Kasumi-1 (cell line): Measurements from ENCODE around the gene SIN3A.
A peak's percentile ranks its signal among the peaks of the same experiment; 100 is the strongest.

Experiments
- DNase-seq, 2 experiments: peaks; one replicate each; lab custom pipeline; 2025; lab: John Stamatoyannopoulos, UW

SIN3A gene

GRCh38 chr15:75380773-75381172, 70.7 kb downstream of the SIN3A start:
- DNase-seq = no peak

GRCh38 chr15:75371901-75372688, 79.4 kb downstream of the SIN3A start:
- no peak for DNase-seq

- no peak for DNase-seq
These were observed 80.0 kb downstream of the SIN3A start for GRCh38 chr15:75371486-75371885.

GRCh38 chr15:75369897-75370581, 81.5 kb downstream of the SIN3A start:
- DNase-seq = no peak

- DNase-seq = peak in 1 of 2 experiments; percentile 66
These were observed 82.7 kb downstream of the SIN3A start for GRCh38 chr15:75368689-75369239.

- DNase-seq = peak; percentile 94 to 95
These were observed 83.4 kb downstream of the SIN3A start, which contains the start of gene MAN2C1 for GRCh38 chr15:75367913-75368688. TSS of gene MAN2C1 (minus strand) at chr15:75368607. CDS start at chr15:75368583, 24 bp downstream.

- no peak for DNase-seq
These were observed 84.0 kb downstream of the SIN3A start for GRCh38 chr15:75367406-75367912.

GRCh38 chr15:75367006-75367405, 84.5 kb downstream of the SIN3A start:
- no peak for DNase-seq

- no peak for DNase-seq
These were observed 85.3 kb downstream of the SIN3A start for GRCh38 chr15:75366163-75366562.

GRCh38 chr15:75364881-75365280, 86.6 kb downstream of the SIN3A start:
- DNase-seq = no peak

- DNase-seq = no peak
These were observed 87.7 kb downstream of the SIN3A start for GRCh38 chr15:75363786-75364185.

- no peak for DNase-seq
These were observed 88.7 kb downstream of the SIN3A start for GRCh38 chr15:75362642-75363249.

- DNase-seq = no peak
These were observed 89.4 kb downstream of the SIN3A start for GRCh38 chr15:75361989-75362641.

- DNase-seq = no peak
These were observed 90.0 kb downstream of the SIN3A start for GRCh38 chr15:75361361-75361988.

- DNase-seq = no peak
These were observed 90.6 kb downstream of the SIN3A start for GRCh38 chr15:75360856-75361255.

GRCh38 chr15:75360391-75360790, 91.1 kb downstream of the SIN3A start:
- DNase-seq = no peak

- no peak for DNase-seq
These were observed 91.8 kb downstream of the SIN3A start for GRCh38 chr15:75359537-75360250.

GRCh38 chr15:75358771-75359536, 92.5 kb downstream of the SIN3A start:
- no peak for DNase-seq
